ENCODE data around the gene FOXA3. TPM values are rescaled to one million over a fixed set of nuclear protein-coding genes. Genes with fewer than 3 reads are reported as not detected.
"Not testable (repeated sequence)": the region's sequence is repeated elsewhere in the genome, so short reads cannot be mapped to it uniquely, and the experiment has no call there.

FOXA3 gene
- total RNA-seq, 1 donor: not detected

GRCh38 chr19:45889210-45889885 lies 25.2 kb downstream of the FOXA3 start:
- no peak overlapping the region for H3K4me3 ChIP-seq (ENCODE audit: low read depth, low read length)
- DNase-seq (ENCODE audit: low read depth): no peak

GRCh38 chr19:45890877-45891276 lies 26.8 kb downstream of the FOXA3 start:
- H3K4me3 ChIP-seq (ENCODE audit: low read depth, low read length): no peak overlapping the region
- DNase-seq (ENCODE audit: low read depth): no peak
- no peak for TF ChIP-seq CTCF (IDR thresholded peaks at IDR 0.05; ENCODE audit: insufficient read depth, low read depth, low read length)

More at GRCh38 chr19:45889210-45889885, 25.2 kb downstream of the FOXA3 start:
- TF ChIP-seq CTCF (IDR thresholded peaks at IDR 0.05; ENCODE audit: insufficient read depth, low read depth, low read length): no peak

- no peak for DNase-seq (ENCODE audit: low read depth)
- no peak overlapping the region for H3K4me3 ChIP-seq (ENCODE audit: low read depth, low read length)
- TF ChIP-seq CTCF (IDR thresholded peaks at IDR 0.05; ENCODE audit: insufficient read depth, low read depth, low read length): no peak
Observed at GRCh38 chr19:45895519-45895972, 31.4 kb downstream of the FOXA3 start.

- H3K4me3 ChIP-seq (ENCODE audit: low read depth, low read length); DNase-seq (ENCODE audit: low read depth): not testable (repeated sequence)
Observed at GRCh38 chr19:45895983-45896599, 32.0 kb downstream of the FOXA3 start.

- no peak for TF ChIP-seq CTCF (IDR thresholded peaks at IDR 0.05; ENCODE audit: insufficient read depth, low read depth, low read length)
- H3K4me3 ChIP-seq (ENCODE audit: low read depth, low read length): no peak overlapping the region
- no peak for DNase-seq (ENCODE audit: low read depth)
Observed at GRCh38 chr19:45897261-45897812, 33.2 kb downstream of the FOXA3 start.

- TF ChIP-seq CTCF (IDR thresholded peaks at IDR 0.05; ENCODE audit: insufficient read depth, low read depth, low read length): no peak
- H3K4me3 ChIP-seq (ENCODE audit: low read depth, low read length): no peak overlapping the region
- no peak for DNase-seq (ENCODE audit: low read depth)
Observed at GRCh38 chr19:45899253-45899652, 35.1 kb downstream of the FOXA3 start.

- H3K4me3 ChIP-seq (ENCODE audit: low read depth, low read length): no peak overlapping the region
- TF ChIP-seq CTCF (IDR thresholded peaks at IDR 0.05; ENCODE audit: insufficient read depth, low read depth, low read length): no peak
- no peak for DNase-seq (ENCODE audit: low read depth)
Observed at GRCh38 chr19:45899919-45900589, 35.9 kb downstream of the FOXA3 start.
